ENCODE results near the gene XAF1.
"Not testable (repeated sequence)": the region's sequence is repeated elsewhere in the genome, so short reads cannot be mapped to it uniquely, and the experiment has no call there.

XAF1 gene

GRCh38 chr17:6812295-6812694 is 56.4 kb downstream of the XAF1 start:
- DNase-seq = no peak

GRCh38 chr17:6815775-6816174 is 59.9 kb downstream of the XAF1 start:
- DNase-seq = no peak

DNA sequence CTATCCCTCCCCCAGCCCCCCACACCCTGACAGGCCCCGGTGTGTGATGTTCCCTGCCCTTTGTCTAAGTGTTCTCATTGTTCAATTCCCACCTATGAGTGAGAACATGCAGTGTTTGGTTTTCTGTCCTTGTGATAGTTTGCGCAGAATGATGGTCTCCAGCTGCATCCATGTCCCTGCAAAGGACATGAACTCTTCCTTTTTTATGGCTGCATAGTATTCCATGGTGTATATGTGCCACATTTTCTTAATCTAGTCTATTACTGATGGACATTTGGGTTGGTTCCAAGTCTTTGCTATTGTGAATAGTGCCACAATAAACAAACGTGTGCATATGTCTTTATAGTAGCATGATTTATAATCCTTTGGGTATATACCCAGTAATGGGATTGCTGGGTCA is 60.5 kb downstream of the XAF1 start:
- not testable (repeated sequence) for DNase-seq

GRCh38 chr17:6818938-6819337 is 63.1 kb downstream of the XAF1 start:
- DNase-seq = no peak

DNA sequence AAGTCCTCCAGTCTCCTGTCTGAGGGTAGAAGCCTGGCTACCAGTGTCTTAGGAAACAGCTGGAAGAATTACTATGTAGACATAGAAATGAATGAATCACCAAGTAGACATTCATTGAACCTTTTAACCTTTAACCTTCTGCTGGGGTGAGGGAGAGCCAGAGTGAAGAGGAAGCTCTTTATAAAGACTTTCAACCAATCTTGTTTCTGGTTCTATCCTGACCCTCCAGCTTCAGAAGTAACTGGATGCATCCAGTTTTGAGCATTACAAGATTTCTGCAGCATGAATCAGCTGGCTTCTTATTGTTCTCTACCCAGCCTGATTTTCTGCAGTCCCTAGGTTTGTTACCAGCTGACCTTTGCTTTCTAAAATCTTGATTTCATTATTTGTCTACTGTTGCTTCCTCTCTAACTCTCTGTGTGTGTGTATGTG is 67.2 kb downstream of the XAF1 start:
- no peak for DNase-seq

Data from CD4-positive, alpha-beta T cell treated with Interleukin-4 for 1 hour (primary cell).